H9 (cell line): Measurements from ENCODE around the gene TMEM163. TPM values are rescaled to one million over a fixed set of nuclear protein-coding genes. Genes with fewer than 3 reads are reported as not detected.

Source experiments
- DNase-seq: peaks from one replicate; pipeline ENCODE4 v3.0.0-alpha.2; 2017
- H2AFZ ChIP-seq: one replicate; pipeline ENCODE4 v1.6.1; 2013; ENCODE audit warnings: mild to moderate bottlenecking, low read length, control low read depth, moderate library complexity
- H2AK5ac ChIP-seq: 2 replicates; pipeline ENCODE4 v1.6.1; 2013; ENCODE audit warnings: low read length, control low read depth, mixed read lengths; ENCODE audit not compliant: insufficient read length
- H2BK120ac ChIP-seq: one replicate; pipeline ENCODE4 v1.6.1; 2013; ENCODE audit warnings: low read depth, mild to moderate bottlenecking, low read length, control low read depth, inconsistent platforms; ENCODE audit not compliant: poor library complexity, severe bottlenecking
- H2BK12ac ChIP-seq: 2 replicates; pipeline ENCODE4 v1.6.1; 2013; ENCODE audit warnings: low read length, control low read depth, mixed read lengths, low read depth; ENCODE audit not compliant: insufficient read length
- H2BK15ac ChIP-seq: 2 replicates; pipeline ENCODE4 v1.6.1; 2013; ENCODE audit warnings: low read depth, low read length, control low read depth
- H2BK20ac ChIP-seq: one replicate; pipeline ENCODE4 v1.6.1; 2013; ENCODE audit warnings: low read depth, mild to moderate bottlenecking, low read length, control low read depth, inconsistent platforms; ENCODE audit not compliant: poor library complexity, severe bottlenecking
- H2BK5ac ChIP-seq: 2 replicates; pipeline ENCODE4 v1.6.1; 2013; ENCODE audit warnings: low read length, control low read depth, mixed read lengths; ENCODE audit not compliant: insufficient read length
- H3K14ac ChIP-seq: 2 replicates; pipeline ENCODE4 v1.6.1; 2013; ENCODE audit warnings: low read length, control low read depth; ENCODE audit not compliant: insufficient read depth
- H3K18ac ChIP-seq: 2 replicates; pipeline ENCODE4 v1.6.1; 2013; ENCODE audit warnings: low read depth, mild to moderate bottlenecking, mixed read lengths, low read length, control low read depth; ENCODE audit not compliant: insufficient read length
- H3K23ac ChIP-seq: 2 replicates; pipeline ENCODE4 v1.6.1; 2013; ENCODE audit warnings: low read length, control low read depth, mixed read lengths, low read depth; ENCODE audit not compliant: insufficient read length
- H3K23me2 ChIP-seq: 2 replicates; pipeline ENCODE4 v1.6.1; 2013; ENCODE audit warnings: low read depth, mild to moderate bottlenecking, mixed read lengths, low read length, control low read depth; ENCODE audit not compliant: insufficient read length, poor library complexity, severe bottlenecking
- H3K27ac ChIP-seq: 2 replicates; pipeline ENCODE4 v1.5.1; 2013; ENCODE audit warnings: low read length, control low read depth, mixed read lengths, low read depth; ENCODE audit not compliant: insufficient read length
- H3K27me3 ChIP-seq: 2 replicates; pipeline ENCODE4 v1.6.1; 2013; ENCODE audit warnings: low read length, control low read depth, inconsistent platforms; ENCODE audit not compliant: insufficient read depth
- H3K4ac ChIP-seq: 2 replicates; pipeline ENCODE4 v1.6.1; 2013; ENCODE audit warnings: low read depth, mild to moderate bottlenecking, control low read depth, inconsistent platforms, low read length, moderate library complexity
- H3K4me1 ChIP-seq: 2 replicates; pipeline ENCODE4 v1.6.1; 2013; ENCODE audit warnings: low read length, control low read depth, inconsistent platforms; ENCODE audit not compliant: insufficient read depth
- H3K4me2 ChIP-seq: 2 replicates; pipeline ENCODE4 v1.6.1; 2013; ENCODE audit warnings: low read length, control low read depth, mixed read lengths; ENCODE audit not compliant: insufficient read length, insufficient read depth
- H3K56ac ChIP-seq: 2 replicates; pipeline ENCODE4 v1.6.1; 2013; ENCODE audit warnings: low read depth, mild to moderate bottlenecking, mixed read lengths, low read length, control low read depth; ENCODE audit not compliant: insufficient read length
- H3K79me1 ChIP-seq: 2 replicates; pipeline ENCODE4 v1.6.1; 2013; ENCODE audit warnings: low read depth, mild to moderate bottlenecking, moderate library complexity, low read length, control low read depth, inconsistent platforms; ENCODE audit not compliant: insufficient read depth, poor library complexity, severe bottlenecking
- H3K79me2 ChIP-seq: 2 replicates; pipeline ENCODE4 v1.6.1; 2013; ENCODE audit warnings: low read length, control low read depth, inconsistent platforms; ENCODE audit not compliant: insufficient read depth
- H3K9ac ChIP-seq: 2 replicates; pipeline ENCODE4 v1.6.1; 2013; ENCODE audit warnings: low read length, control low read depth, mixed read lengths; ENCODE audit not compliant: insufficient read length; ENCODE audit errors: extremely low read depth
- H3K9me3 ChIP-seq: one replicate; pipeline ENCODE4 v1.6.1; 2013; ENCODE audit warnings: low read depth, low read length, inconsistent platforms; ENCODE audit not compliant: control insufficient read depth
- H3T11ph ChIP-seq: one replicate; pipeline ENCODE4 v1.6.1; 2013; ENCODE audit warnings: mild to moderate bottlenecking, low read length, control low read depth, inconsistent platforms
- H4K20me1 ChIP-seq: one replicate; pipeline ENCODE4 v1.6.1; 2013; ENCODE audit not compliant: control insufficient read depth, insufficient read length, insufficient read depth
- H4K5ac ChIP-seq: 2 replicates; pipeline ENCODE4 v1.6.1; 2013; ENCODE audit warnings: low read depth, mild to moderate bottlenecking, mixed read lengths, low read length, control low read depth; ENCODE audit not compliant: insufficient read length
- H4K8ac ChIP-seq: replicated peaks from 2 replicates; pipeline ENCODE4 v1.6.1; 2013; ENCODE audit warnings: low read length, control low read depth, mixed read lengths, low read depth; ENCODE audit not compliant: insufficient read length
- H4K91ac ChIP-seq: 2 replicates; pipeline ENCODE4 v1.6.1; 2013; ENCODE audit warnings: low read depth, mild to moderate bottlenecking, moderate library complexity, mixed read lengths, low read length, control low read depth; ENCODE audit not compliant: insufficient read length
- H3K27ac Mint-ChIP-seq, 3 experiments: 2 replicates in 2 of 3; 3 replicates in 1 of 3; pipeline ENCODE4 v1.8.0; 2020 to 2021; ENCODE audit warnings: mixed read lengths in 3 of 3, mild to moderate bottlenecking in 1 of 3, moderate library complexity in 1 of 3
- H3K27me3 Mint-ChIP-seq: 2 replicates; pipeline ENCODE4 v1.8.0; 2021; ENCODE audit warnings: low read depth, mild to moderate bottlenecking, moderate library complexity, mixed read lengths
- H3K36me3 Mint-ChIP-seq, 3 experiments: 2 replicates in 2 of 3; 3 replicates in 1 of 3; pipeline ENCODE4 v1.8.0; 2020 to 2021; ENCODE audit warnings: low read depth in 3 of 3, mixed read lengths in 3 of 3; ENCODE audit not compliant: insufficient read depth in 1 of 3
- H3K4me1 Mint-ChIP-seq, 2 experiments: 2 replicates each; pipeline ENCODE4 v1.8.0; 2020; ENCODE audit warnings: mixed read lengths in 2 of 2
- H3K4me3 Mint-ChIP-seq, 2 experiments: 2 replicates in 1 of 2; 3 replicates in 1 of 2; pipeline ENCODE4 v1.8.0; 2020 to 2021; ENCODE audit warnings: mild to moderate bottlenecking in 2 of 2, mixed read lengths in 2 of 2, moderate library complexity in 1 of 2
- H3K9me3 Mint-ChIP-seq, 2 experiments: 2 replicates in 1 of 2; 3 replicates in 1 of 2; pipeline ENCODE4 v1.8.0; 2020; ENCODE audit warnings: mild to moderate bottlenecking in 2 of 2, mixed read lengths in 2 of 2, moderate library complexity in 1 of 2
- WGBS: extraction: QIAGEN DNeasy Blood & Tissue Kit; methylation state at CpG from one replicate; pipeline ENCODE4 v1.1.7; 2013; ENCODE audit warnings: missing lambda C conversion rate, low lambda C conversion rate, mixed read lengths; ENCODE audit not compliant: insufficient read length; ENCODE audit errors: extremely low coverage; 5-methylcytosine and 5-hydroxymethylcytosine counted together
- total RNA-seq: library from RNA; stranded (reverse); gene quantifications from 2 replicates; pipeline ENCODE4 v1.2.1, GENCODE V29; 2021
- TF ChIP-seq, protein P1 (sequence below): fragments of 200-600 bp; sonication (generic); conservative IDR thresholded peaks from 3 replicates; pipeline ENCODE4 v1.8.0; 2021; ENCODE audit warnings: antibody characterized with exemption, mild to moderate bottlenecking

TMEM163 gene
- total RNA-seq, 1 experiment from 2014 or later = 0.39 TPM

- no peaks in the 10 kb centered on the region for H3K36me3 Mint-ChIP-seq
- Histone ChIP-seq H4K91ac (no peak overlapping the region), H4K5ac (no peak overlapping the region), H2AFZ (no peak overlapping the region), H2BK12ac (no peak overlapping the region), H3K9ac (no peak overlapping the region), H3K27me3 (no peaks in the 10 kb centered on the region), H3K18ac (no peak overlapping the region), H3K4me2 (no peak overlapping the region), H3K14ac (no peak overlapping the region), H3K23ac (no peak overlapping the region), H2BK20ac (no peak overlapping the region), H2BK120ac (no peak overlapping the region), H3K56ac (no peak overlapping the region), H2BK15ac (no peak overlapping the region), H4K20me1 (no peaks in the 10 kb centered on the region), H2AK5ac (no peak overlapping the region), H3K4ac (no peak overlapping the region), H3K9me3 (no peaks in the 10 kb centered on the region), H3K79me2 (no peaks in the 10 kb centered on the region), H3K4me1 (no peaks in the 10 kb centered on the region; the same call in 1 of the 2 replicates), H3T11ph (no peak overlapping the region), H3K27ac (no peak overlapping the region), H3K23me2 (no peaks in the 10 kb centered on the region), H2BK5ac (no peak overlapping the region), H4K8ac (no peak overlapping the region), H3K79me1 (no peaks in the 10 kb centered on the region)
- no CpG with 5 or more reads among the region's 6 CpGs for WGBS
- H3K9me3 Mint-ChIP-seq = no peaks in the 10 kb centered on the region
- H3K27ac Mint-ChIP-seq = no peak overlapping the region
- peaks cover 13 to 17% of the 10 kb centered on the region in 2 experiments for H3K4me1 Mint-ChIP-seq
- H3K4me3 Mint-ChIP-seq = no peak overlapping the region
- no peaks in the 10 kb centered on the region; the same call in 1 of the 2 replicates for H3K27me3 Mint-ChIP-seq
- TF ChIP-seq, protein P1, sequence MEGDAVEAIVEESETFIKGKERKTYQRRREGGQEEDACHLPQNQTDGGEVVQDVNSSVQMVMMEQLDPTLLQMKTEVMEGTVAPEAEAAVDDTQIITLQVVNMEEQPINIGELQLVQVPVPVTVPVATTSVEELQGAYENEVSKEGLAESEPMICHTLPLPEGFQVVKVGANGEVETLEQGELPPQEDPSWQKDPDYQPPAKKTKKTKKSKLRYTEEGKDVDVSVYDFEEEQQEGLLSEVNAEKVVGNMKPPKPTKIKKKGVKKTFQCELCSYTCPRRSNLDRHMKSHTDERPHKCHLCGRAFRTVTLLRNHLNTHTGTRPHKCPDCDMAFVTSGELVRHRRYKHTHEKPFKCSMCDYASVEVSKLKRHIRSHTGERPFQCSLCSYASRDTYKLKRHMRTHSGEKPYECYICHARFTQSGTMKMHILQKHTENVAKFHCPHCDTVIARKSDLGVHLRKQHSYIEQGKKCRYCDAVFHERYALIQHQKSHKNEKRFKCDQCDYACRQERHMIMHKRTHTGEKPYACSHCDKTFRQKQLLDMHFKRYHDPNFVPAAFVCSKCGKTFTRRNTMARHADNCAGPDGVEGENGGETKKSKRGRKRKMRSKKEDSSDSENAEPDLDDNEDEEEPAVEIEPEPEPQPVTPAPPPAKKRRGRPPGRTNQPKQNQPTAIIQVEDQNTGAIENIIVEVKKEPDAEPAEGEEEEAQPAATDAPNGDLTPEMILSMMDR = no peak
- no peak for DNase-seq
Measured at GRCh38 chr2:134501476-134502091, 217.2 kb downstream of the TMEM163 start.
